DMS153 treated with DMSO at 0.1 percent for 48 hours (cell line): Measurements from ENCODE around the gene BMP7.

ENCODE experiments used
- DNase-seq: peaks from one replicate; lab custom pipeline; 2025; ENCODE audit not compliant: unreplicated experiment; lab: John Stamatoyannopoulos, UW

Gene BMP7

DNA sequence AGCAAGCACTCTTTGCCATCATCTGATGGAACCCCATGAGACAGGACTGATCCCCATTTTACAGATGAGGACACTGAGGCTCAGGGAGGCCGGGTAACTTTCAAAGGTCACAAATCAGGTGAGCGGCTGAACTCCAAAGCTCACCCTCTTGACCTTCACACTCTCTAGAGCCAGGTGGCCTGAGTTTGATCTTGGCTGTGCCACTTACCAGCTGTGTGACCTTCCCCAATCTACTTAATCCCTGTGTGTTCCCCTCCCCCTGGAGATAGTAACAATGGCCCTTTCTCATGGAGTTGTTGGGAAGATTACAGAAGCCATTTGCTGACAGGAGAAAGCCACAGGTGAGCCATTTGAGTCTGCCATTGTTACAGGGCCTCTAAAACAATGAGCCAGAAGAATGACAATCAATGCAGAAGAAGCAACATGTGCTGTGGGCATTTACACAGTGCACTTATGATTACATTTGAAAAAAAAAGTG is 34.5 kb downstream of the BMP7 start:
- DNase-seq, result no peak

DNA sequence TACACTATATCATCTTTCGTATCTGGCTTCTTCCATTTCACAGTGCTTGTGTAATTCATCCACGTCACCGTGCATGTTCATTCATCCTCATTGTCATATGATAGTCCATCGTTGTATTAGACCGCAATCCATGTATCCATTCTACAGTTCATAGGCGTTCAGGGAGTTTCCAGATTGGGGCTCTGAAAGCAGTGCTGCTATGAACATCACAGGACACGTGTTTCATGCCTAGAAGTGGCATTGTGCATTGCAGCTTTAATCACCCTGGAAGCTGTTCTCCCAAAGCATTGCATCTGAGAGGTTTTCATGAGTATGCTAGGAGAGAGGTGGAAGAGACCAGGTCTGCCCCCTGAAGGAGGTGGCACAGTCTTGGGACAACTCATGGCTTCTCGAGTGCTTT is 35.3 kb downstream of the BMP7 start:
- no peak for DNase-seq

DNA sequence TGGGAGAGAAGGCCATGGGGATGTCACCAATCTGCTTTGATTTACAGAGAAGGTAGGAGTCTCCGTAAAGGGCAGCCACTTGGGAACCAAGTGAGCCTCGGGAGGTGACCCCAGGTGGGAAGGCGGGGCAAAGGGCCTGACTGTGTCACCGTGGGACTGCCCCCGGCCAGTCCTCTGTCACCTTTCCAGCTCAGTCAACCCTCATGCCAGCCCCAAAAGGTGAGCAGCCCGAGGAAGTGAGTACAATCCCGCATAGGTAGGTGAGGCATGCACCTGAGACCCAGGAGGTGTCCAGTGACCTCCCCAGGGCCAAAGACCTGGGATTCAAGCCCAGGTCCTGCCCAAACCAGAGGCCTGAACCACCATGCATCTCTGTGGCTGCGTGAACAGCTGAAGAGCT is 36.2 kb downstream of the BMP7 start:
- DNase-seq, result no peak

DNA sequence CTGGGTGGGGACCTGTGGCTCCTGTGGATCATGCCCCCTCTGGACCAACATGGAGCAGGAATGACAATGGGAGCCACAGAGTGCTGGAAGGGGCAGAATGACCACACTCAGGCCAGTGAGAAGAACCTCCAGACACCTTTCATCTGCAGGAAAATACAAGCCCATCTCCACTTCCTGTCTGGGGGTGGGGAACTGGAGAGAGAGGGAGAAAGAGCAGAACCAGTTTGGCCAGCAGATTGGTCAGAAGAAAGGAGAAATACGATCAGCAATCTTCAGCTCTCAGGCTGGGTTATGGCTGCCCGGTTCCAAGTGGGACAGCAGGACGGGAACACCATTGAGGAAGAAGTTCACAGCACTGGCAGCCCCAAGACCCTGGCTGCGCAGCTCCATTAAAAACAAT is 37.0 kb downstream of the BMP7 start:
- no peak for DNase-seq

DNA sequence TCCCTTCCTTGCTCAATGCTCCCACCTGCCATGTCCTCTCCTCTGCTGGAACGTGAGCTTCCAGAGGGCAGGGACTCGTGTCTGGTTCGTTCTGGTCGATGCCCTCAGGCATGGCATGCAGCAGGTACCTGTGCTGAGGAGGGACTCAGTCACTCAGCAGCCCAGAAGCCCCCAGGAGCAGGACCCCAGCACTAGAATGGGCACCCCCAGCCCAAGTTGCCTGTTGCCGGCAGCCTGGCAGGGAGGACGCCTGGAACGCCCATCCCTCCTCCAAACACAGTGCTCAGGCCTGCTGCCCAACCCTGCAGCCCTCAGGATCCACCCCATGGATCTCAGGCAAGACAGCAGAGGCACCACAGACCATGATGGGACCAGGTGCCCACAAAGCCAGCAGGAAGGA is 40.6 kb downstream of the BMP7 start:
- DNase-seq, result no peak

DNA sequence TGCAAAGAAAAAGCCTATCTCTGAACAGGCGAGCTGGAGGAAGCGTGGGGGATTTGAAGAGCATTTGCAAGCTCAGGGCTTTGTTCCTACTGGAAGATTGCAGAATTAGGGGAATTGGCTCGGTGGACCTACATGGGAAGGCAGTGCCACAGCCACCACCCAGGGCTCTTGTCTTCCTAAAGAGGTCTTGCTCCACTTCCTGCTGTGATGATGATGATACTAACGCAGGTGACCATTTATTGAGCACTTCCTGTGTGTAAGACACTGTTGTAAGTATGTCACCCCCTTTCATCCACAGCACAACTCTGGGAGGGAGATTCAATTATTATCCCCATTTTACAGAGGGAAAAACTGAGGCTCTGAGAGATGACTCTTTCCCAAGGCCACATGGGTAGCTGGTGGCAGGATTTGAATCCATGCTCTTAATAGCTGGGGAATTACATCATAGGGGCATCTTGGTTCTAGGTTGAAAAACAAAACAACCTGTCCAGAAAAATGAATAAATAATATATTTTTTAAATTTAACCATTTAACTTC is 41.2 kb downstream of the BMP7 start:
- DNase-seq, result no peak

DNA sequence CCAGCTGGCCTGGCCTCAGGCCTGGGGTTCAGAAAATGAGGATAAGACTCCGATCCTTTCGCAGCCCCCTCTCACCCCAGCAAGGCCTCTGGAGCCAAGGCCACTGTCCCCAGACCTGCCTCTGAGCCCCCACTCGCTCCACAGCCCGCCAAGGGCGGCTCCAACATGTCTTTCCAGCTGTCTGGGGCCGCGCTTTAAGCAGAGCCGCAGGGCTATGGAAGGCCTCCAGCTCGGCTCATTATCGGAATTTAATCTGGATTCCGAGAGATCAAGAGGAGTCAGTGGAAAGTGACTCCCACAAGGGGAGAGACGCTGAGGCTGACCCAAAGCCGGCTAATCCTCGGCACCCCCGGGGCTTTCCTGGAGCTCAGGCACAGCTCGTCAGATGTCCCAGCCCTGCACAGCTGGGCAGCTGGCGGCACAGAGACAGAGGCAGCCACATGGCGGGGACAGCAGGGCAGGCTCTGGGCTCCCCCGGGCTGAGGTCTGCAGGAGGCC is 41.8 kb downstream of the BMP7 start:
- DNase-seq, result no peak

DNA sequence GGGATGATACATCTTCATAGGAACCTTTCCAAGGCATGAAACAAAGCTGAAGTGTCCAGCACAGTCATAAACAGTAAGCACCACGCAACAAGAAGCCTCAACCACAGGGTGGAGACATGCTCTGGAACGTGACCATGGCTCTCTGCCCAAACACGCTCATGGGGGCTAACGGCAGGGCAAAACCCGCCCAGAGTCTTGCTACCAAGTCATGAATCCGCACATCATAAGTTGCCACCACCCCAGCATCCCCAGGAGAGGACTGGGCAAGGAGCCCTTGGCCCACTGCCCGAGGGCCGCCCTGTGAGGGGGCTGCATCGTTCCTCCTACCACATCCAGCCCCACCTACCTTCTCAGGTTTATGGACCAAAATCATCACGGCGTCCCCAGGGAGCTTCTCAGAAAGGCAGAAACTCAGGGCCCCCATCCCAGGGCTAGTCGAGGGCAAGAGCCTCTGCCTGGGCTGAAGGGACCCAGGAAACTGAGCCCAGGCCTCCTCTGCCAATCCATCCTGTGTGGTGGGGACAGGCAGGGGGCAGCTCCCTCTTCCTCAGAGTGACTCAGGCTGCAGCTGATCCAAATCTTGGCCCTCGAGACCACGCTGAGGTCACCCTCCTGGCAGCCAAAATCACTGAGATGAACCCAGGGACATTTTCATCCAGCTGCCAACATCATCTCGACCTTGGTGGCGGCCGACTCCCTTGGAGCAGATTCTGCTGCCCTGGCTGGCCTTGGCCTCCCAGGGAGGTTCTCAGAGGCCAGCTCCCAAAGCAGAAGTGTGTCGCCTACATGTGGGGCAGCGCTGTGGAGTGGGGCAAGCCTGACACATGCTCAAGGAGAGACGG is 42.6 kb downstream of the BMP7 start:
- no peak for DNase-seq

DNA sequence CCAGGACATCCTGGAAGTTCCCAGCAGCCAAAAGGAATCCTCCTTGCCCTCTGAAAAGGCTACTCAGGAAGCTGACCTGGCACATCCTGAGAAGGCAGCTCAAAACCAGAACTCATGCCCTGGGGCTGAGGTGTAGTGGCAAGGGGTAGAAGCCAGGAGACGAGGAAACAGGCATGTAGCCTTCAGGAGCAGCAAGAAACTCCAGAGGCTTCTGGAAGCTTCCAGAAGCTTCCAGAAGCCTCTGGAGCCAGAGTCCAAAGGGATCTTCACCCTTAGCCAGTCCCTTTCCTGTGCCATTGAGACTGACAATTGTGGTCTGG is 43.9 kb downstream of the BMP7 start:
- DNase-seq, result no peak

DNA sequence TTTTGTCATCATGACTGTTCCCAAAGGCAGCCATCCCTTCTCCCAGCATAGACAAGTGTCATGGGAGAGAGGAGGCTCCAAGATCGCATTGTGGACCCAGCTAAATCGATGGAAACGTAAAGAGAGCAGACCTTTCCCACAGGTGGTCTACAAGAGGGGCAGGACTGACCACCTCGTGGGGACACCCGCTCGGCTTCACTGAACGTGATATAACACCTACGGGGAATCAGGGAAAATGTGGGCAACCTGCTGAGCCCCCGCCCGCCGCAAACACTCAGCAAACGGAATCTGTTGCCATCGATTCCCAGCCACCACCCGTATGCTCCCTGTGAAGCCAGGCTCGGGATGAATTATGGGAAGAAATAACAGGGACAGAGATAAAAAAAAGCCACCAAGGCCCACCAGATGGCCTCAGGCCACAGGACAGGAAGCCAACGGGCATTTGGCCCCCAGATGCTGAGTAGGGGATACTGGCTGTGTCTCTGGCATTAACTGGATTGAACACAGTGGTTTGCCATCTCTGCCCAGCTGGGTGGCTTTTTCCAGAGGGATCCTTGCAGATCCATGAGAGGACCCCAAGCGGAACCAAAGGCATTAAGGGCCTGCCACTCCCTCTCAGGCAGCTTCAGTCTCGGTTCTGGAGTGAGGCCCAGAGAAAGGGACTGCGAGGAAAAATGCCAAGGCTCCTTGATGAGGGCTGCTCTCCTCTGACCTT is 44.4 kb downstream of the BMP7 start:
- no peak for DNase-seq

DNA sequence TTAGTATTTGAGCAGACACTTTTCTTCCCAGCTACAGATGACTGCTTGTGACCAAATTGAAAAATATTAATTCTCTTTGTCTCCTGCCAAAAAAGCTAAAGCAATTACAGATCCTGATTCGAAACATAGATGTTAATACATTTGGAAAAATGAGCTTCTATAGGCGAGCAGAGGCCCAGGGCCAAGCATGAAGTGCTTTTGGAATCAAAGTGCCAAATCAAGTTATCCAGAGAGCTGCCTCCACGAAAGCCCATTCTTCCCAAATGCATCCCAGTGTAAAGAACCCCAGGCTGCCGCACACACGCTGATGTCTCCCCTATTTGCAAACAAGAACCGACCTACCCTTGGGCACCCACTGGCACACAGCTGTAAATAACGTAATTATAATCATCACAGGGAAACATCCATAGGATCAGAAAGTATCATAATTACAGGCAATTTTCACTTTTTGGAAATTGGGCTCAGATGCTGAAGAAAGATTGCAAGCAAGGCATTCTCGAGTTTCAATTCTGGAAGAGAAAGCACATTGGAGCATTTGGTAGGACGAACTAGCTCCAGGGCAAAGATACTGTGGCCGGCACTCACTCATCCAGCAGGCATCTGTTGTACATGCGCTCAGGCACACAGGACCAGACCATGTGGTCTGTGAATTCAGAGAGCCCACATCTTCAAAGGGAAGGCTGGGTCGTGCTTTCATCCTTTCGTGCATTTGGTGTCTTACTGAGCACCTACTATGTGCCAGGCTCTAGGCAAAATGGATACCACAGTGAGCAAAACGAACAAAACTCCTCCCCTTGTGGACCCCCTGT is 45.9 kb downstream of the BMP7 start:
- DNase-seq, result no peak

DNA sequence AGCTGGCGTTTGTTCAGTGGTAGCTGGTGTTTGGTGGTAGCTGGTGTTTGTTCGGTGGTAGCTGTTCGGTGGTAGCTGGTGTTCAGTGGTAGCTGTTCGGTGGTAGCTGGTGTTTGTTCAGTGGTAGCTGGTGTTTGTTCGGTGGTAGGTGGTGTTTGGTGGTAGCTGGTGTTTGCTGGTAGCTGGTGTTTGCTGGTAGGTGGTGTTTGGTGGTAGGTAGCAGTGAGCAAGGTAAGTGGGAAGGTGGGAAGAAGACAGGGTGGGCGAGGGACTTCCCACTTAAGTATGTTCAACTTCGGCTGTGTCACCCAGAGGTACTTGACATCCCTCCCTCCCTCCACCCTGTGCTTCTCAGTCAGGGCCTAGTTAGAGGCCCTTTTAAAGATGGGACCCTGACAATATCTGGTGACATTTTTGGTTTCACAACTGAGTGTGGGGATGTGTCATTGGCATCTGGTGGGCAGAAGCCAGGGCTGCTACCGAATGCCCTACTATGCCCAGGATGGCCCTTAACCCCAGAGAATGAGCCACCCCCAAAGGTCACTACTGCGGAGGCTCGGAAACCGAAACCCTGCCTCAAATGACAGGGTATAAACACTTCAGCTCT is 47.3 kb downstream of the BMP7 start:
- DNase-seq, result no peak

DNA sequence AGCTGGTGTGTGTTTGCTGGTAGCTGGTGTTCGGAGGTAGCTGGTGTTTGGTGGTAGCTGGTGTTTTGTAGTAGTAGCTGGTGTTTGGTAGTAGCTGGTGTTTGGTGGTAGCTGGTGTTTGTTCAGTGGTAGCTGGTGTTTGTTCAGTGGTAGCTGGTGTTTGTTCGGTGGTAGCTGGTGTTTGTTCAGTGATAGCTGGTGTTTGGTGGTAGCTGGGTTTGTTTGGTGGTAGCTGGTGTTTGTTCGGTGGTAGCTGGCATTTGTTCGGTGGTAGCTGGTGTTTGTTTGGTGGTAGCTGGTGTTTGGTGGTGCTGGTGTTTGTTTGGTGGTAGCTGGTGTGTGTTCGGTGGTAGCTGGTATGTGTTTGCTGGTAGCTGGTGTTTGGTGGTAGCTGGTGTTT is 48.0 kb downstream of the BMP7 start:
- DNase-seq, result no peak

DNA sequence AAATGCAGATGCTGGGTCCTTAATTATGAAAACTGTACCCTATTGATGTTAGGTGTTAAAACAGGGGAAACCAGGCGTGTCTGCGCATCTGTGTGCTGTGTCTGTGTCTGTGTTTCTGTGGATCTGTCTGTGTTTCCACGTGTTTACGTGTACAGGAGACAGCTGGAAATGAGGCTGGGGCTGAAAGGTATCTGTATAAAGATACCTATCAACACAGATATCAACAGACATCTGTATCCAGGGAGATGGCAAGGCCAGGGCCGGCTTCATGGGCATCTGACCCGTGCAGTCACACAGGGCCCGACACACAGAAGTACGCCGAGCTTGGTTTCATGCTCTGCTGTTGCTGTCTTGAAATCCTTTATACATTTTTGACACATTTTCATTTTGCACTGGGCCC is 48.6 kb downstream of the BMP7 start:
- no peak for DNase-seq

DNA sequence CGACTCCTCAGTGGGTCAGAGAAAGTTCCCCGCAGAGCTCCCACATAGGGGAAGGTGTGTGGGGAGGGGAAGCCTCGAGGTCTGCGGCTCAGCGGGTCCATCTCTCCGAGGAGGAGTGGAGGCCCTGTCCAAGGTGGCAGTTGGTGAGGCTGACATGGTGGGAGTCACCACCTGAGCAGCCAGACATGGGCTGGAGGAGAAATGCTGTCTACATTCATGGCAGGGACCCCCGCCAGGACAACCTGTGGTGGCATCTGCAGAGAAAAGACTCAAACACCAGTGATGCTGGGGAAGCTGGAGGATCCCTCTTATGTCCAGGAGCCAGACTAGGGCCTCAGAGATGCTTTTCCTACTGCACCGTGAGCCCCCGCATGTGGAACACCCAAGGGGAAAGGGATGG is 49.8 kb downstream of the BMP7 start:
- no peak for DNase-seq

DNA sequence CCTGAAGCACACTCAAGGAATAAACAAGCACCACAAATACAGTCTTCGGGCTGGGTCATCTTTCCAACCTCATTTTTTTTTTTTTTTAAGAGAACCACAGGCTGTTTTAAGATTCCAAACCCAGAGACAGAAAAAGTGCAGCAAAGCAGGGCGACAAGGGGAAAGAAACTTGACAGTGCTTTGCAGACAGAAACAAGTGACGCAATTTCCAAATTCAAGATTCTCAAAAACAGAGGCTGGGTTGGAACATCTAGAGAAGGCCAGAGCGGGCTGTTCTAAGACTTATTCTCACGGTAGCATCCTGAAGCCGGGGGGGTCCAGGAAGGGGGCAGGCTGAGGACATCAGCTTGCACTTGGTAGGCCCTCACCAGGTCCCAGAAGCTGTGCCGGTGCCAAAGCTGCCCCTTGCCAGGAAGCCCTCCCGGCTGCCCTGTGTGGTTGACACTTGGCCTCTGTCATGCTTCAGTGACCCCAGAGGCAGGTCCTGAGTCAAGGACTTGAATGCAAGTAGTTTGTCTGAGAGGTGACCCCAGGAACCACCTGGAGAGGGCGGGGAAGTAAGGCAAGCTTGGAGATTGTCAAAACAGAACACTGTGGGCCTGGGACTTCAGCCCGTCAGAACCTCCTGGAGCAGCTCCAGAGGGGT is 50.5 kb downstream of the BMP7 start:
- no peak for DNase-seq

DNA sequence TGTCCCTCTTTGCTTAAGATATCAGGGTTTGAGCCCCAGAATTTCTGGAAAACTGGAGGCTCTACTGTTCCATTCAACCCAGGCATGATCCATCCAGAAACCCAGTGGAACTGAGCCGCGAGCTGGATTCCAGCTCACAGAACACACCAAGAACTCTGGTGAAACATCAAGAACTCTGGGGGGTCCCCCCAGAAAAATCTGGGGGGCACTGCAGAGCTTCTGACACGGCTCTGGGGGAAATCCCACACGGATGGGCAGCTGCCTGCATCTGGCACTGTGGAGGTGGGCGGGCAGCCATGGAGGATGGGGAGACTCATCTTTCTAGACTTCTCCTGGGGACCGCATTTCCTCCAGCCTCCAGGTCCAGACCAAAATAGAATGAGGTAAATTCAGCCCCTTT is 51.0 kb downstream of the BMP7 start:
- DNase-seq, result no peak

DNA sequence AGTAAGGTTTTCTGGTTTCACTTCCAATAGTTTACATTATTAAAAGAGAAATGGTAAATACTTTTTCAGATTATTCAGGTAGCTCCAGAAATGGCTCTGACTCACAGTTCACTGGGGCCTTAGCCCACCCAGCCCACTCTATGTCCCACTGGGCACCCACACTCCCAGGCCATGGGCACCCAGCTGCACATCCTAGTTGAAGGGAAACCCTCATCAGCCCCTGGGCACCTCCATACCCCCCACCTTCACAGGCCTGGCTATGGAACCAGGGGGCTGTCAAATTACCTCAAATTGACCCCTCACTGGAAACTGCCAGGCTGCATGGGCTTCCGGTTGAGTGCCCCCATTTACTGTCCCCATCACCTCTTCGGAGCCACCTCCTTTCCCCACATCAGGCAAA is 51.5 kb downstream of the BMP7 start:
- DNase-seq, result no peak

DNA sequence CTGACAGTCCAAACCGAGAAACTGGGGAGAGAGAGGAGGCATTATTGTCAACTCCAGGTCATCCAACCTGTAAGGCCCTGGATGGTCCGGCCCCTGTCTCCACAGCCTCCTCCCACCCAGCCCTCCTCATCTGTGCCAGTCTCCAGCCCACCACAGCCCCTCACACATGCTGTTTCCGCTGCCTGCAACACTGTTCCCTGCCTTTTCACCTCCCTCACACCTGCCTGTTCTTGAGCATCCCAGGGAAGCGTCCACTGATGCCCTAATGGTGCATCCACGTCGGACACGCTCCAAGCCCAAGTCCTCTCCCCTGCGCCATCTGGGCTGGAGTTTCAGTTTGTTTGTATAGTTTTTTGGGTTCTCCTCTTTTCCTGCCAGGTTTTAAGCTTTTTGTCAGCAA is 52.0 kb downstream of the BMP7 start:
- no peak for DNase-seq

DNA sequence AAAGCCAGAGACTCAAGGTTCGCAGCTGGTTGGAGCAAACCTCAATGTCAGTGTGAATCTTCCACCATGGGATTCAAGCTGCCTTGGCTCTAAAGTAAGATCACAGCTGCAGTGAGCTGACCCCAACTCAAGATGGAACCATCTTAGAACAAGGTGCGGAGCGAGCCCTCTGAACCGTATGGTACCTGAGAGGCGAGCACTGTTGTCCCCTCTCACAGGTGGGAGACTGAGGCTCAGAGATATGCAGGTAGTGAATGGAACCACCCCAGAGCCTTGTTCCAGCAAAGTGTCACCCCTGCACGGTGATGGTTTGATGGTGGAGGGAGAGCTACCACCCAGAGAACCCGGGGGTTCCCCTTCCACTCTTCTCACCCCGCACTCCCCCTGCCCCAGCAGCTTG is 52.5 kb downstream of the BMP7 start:
- DNase-seq, result no peak

DNA sequence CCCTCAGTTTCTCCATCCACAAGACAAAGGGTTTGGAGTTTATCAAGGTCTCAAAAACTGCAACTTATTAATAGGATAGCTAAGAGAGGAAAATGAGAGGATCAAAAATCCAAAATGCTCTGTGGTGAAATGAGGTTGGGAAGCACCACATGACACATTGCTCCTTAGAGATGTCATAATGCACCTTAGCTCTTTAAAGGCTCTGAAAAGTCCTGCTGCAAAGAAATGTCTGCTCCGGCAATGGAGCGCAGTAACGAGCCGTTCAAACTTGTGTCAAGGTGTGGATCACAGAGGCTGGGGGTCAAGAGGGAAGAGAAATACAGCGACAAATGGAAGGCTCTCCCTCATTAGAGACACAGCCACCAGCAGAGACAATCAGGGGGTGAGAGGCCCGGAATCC is 53.1 kb downstream of the BMP7 start:
- no peak for DNase-seq
